Measurements from ENCODE around the gene SUMF2. TPM values are rescaled to one million over a fixed set of nuclear protein-coding genes. Genes with fewer than 3 reads are reported as not detected.

The SUMF2 gene
- total and polyA plus RNA-seq, 2 of the 4 experiments (the other 2 are of a cell fraction): 86.2 to 97.3 TPM

DNA sequence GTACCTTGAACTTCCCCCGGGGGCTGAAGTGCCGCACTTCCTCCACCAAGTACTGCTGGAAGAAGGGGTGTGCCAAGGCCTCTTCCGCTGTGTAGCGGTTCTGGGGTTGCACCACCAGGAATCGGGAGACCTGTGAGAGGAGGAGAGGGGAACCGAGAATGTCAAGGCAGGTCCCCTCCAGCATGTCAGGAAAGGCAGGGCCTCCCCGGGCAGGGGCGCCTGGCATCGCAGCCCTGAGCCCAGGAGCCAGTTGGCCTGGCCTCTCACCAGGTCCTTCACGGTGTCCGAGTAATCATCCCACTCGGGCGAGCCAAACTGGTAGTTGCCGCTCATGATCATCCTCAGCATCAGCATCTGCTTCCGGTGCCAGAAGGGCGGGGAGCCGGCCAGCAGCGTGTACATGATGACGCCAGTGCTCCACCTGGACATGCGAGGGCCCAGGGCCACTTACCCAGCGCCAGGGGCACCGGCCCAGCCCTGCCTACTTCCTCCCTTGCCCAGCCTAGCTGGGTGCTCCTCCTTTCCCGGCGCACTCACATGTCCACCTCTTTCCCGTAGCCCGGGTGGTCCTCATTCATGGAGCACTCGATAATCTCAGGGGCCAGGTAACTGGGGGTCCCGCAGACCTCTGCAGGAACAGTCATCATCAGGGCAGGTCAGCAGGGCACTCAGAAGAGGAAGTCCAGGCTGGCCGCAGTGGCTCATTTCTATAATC lies 17.7 kb downstream of the SUMF2 start:
- H3K18ac ChIP-seq (ENCODE audit: low read depth, low read length): no peak overlapping the region
- BruUV-seq (replicated peaks): no TSS peak
- in situ Hi-C loops (cut with MboI; ENCODE audit: low sequenced_read_pairs): loop anchor here (25.0 kb wide), 2 partner anchors 794 to 1319 kb away; partner anchors contain the start of gene SEC61G
- no peak overlapping the region for H2AFZ ChIP-seq (replicated peaks; ENCODE audit: low read length, poor library complexity)
- no peak overlapping the region for H3K4me3 ChIP-seq (ENCODE audit: insufficient read depth, low read depth, low read length)
- H3K27me3 ChIP-seq (ENCODE audit: control insufficient read depth, insufficient read depth, low read length): no peaks in the 10 kb centered on the region
- H2AK9ac ChIP-seq (replicated peaks; ENCODE audit: low read depth, low read length, poor library complexity): no peak overlapping the region
- ATAC-seq (ENCODE audit: low read depth) (no peak), DNase-seq (no peak)
- H2BK5ac ChIP-seq (ENCODE audit: low read depth, low read length, poor library complexity, severe bottlenecking): no peak overlapping the region
- H3K56ac ChIP-seq (ENCODE audit: extremely low read depth, insufficient read depth, low read length): no peak overlapping the region
- H4K91ac ChIP-seq (ENCODE audit: insufficient read depth, low read depth, low read length): no peak overlapping the region
- H2BK120ac ChIP-seq (ENCODE audit: low read depth, low read length): no peak overlapping the region
- no peaks in the 10 kb centered on the region for H3K9me3 ChIP-seq (ENCODE audit: control insufficient read depth, insufficient read depth, low read length)
- H3K27ac ChIP-seq (ENCODE audit: insufficient read depth, low read length): no peak overlapping the region
- H3K14ac ChIP-seq (replicated peaks; ENCODE audit: low read depth, low read length): no peak overlapping the region
- no peaks in the 10 kb centered on the region for H4K20me1 ChIP-seq (ENCODE audit: insufficient read depth, low read length)
- no peak overlapping the region for H2BK20ac ChIP-seq (ENCODE audit: low read depth, low read length)
- peaks cover 23% of the 10 kb centered on the region; the same call in 1 of the 2 replicates for H3K36me3 ChIP-seq (ENCODE audit: control insufficient read depth, insufficient read depth, low read length)
- 0 out of 2 replicates have a peak, but pooled peaks cover 3% of the 10 kb centered on the region for H3K9me1 ChIP-seq (ENCODE audit: insufficient read depth, low read length)
- H2BK15ac ChIP-seq (ENCODE audit: low read depth, low read length): no peak overlapping the region
- no peak overlapping the region for H4K5ac ChIP-seq (ENCODE audit: low read depth, low read length)
- H3K79me1 ChIP-seq (ENCODE audit: low read depth in 1 of 2, low read length in 2 of 2): 0 out of 4 replicates have a peak, but pooled peaks cover 0 to 3% of the 10 kb centered on the region in 2 experiments
- dilution Hi-C loops (cut with HindIII; ENCODE audit: low sequenced_read_pairs, unreplicated experiment): no loop called here
- 95% methylated on average over 25 of the region's 29 CpGs; no CpG with 5 or more reads in 1 of the 2 experiments for WGBS, 2 experiments (ENCODE audit: extremely low coverage in 2 of 2, insufficient read length in 1 of 2)
- ChIA-PET POLR2A (ENCODE audit: unreplicated experiment) (no interaction called here), CTCF (no interaction called here)
- no peak overlapping the region for H4K8ac ChIP-seq (ENCODE audit: low read depth in 2 of 2, low read length in 2 of 2)
- no peak overlapping the region for H3K9ac ChIP-seq (ENCODE audit: low read depth, low read length)
- H3K4ac ChIP-seq (ENCODE audit: low read depth, low read length): no peak overlapping the region
- no peak overlapping the region for H3K23ac ChIP-seq (ENCODE audit: low read depth, low read length)
- no peak overlapping the region for H2AK5ac ChIP-seq (ENCODE audit: low read depth, low read length)
- no peak overlapping the region for H3K4me2 ChIP-seq (ENCODE audit: low read depth, low read length)
- peaks cover 7% of the 10 kb centered on the region for H3K4me1 ChIP-seq (ENCODE audit: control insufficient read depth, insufficient read depth, low read length)
- TF ChIP-seq, protein P1, sequence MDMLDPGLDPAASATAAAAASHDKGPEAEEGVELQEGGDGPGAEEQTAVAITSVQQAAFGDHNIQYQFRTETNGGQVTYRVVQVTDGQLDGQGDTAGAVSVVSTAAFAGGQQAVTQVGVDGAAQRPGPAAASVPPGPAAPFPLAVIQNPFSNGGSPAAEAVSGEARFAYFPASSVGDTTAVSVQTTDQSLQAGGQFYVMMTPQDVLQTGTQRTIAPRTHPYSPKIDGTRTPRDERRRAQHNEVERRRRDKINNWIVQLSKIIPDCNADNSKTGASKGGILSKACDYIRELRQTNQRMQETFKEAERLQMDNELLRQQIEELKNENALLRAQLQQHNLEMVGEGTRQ (IDR thresholded peaks at IDR 0.05; ENCODE audit: low read depth, low read length): no peak
- TF ChIP-seq POLR2A (IDR thresholded peaks at IDR 0.05; ENCODE audit: low read depth, low read length): no peak
- no peak for TF ChIP-seq SMC3 (IDR thresholded peaks at IDR 0.05; ENCODE audit: low read depth, low read length)
- TF ChIP-seq FOS (IDR thresholded peaks at IDR 0.05; ENCODE audit: low read depth, low read length): no peak
- TF ChIP-seq CHD1 (IDR thresholded peaks at IDR 0.05; ENCODE audit: low read depth, low read length): no peak
- no peak for TF ChIP-seq MAZ (IDR thresholded peaks at IDR 0.05; ENCODE audit: borderline replicate concordance, low read depth, low read length)
- TF ChIP-seq BHLHE40 (IDR thresholded peaks at IDR 0.05; ENCODE audit: low read depth, low read length): no peak
- no peak for TF ChIP-seq CEBPB (IDR thresholded peaks at IDR 0.05; ENCODE audit: low read depth, low read length)
- no peak for TF ChIP-seq NFE2L2 (IDR thresholded peaks at IDR 0.05; ENCODE audit: low read depth, low read length)
- no peak for TF ChIP-seq RFX5 (IDR thresholded peaks at IDR 0.05; ENCODE audit: low read depth, low read length)
- TF ChIP-seq, protein P2, sequence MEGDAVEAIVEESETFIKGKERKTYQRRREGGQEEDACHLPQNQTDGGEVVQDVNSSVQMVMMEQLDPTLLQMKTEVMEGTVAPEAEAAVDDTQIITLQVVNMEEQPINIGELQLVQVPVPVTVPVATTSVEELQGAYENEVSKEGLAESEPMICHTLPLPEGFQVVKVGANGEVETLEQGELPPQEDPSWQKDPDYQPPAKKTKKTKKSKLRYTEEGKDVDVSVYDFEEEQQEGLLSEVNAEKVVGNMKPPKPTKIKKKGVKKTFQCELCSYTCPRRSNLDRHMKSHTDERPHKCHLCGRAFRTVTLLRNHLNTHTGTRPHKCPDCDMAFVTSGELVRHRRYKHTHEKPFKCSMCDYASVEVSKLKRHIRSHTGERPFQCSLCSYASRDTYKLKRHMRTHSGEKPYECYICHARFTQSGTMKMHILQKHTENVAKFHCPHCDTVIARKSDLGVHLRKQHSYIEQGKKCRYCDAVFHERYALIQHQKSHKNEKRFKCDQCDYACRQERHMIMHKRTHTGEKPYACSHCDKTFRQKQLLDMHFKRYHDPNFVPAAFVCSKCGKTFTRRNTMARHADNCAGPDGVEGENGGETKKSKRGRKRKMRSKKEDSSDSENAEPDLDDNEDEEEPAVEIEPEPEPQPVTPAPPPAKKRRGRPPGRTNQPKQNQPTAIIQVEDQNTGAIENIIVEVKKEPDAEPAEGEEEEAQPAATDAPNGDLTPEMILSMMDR (conservative IDR thresholded peaks at IDR 0.05; ENCODE audit: low read depth, low read length): no peak
- no peak for TF ChIP-seq MAFK (IDR thresholded peaks at IDR 0.05; ENCODE audit: low read depth, low read length)
- TF ChIP-seq RCOR1 (IDR thresholded peaks at IDR 0.05; ENCODE audit: insufficient replicate concordance, low read length): no peak
- TF ChIP-seq MXI1 (IDR thresholded peaks at IDR 0.05; ENCODE audit: borderline replicate concordance, low read depth, low read length): no peak
- intact Hi-C loops (cut with micrococcal nuclease): no loop called here
